Neural progenitor cell (in vitro differentiated cells): ENCODE results near the gene UBQLN1.

Experiments
- EZH2 ChIP-seq: fragments of 200-600 bp; sonication (generic); IDR thresholded peaks from 2 replicates; pipeline ENCODE4 v1.6.1; 2017; ENCODE audit warnings: antibody characterized with exemption, mild to moderate bottlenecking, moderate library complexity
- TF ChIP-seq, protein P1 (sequence below): fragments of 200-600 bp; sonication (generic); IDR thresholded peaks from 2 replicates; pipeline ENCODE4 v1.5.1; 2017; ENCODE audit warnings: antibody characterized with exemption, mild to moderate bottlenecking

- TF ChIP-seq, protein P1, sequence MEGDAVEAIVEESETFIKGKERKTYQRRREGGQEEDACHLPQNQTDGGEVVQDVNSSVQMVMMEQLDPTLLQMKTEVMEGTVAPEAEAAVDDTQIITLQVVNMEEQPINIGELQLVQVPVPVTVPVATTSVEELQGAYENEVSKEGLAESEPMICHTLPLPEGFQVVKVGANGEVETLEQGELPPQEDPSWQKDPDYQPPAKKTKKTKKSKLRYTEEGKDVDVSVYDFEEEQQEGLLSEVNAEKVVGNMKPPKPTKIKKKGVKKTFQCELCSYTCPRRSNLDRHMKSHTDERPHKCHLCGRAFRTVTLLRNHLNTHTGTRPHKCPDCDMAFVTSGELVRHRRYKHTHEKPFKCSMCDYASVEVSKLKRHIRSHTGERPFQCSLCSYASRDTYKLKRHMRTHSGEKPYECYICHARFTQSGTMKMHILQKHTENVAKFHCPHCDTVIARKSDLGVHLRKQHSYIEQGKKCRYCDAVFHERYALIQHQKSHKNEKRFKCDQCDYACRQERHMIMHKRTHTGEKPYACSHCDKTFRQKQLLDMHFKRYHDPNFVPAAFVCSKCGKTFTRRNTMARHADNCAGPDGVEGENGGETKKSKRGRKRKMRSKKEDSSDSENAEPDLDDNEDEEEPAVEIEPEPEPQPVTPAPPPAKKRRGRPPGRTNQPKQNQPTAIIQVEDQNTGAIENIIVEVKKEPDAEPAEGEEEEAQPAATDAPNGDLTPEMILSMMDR: no peak
- TF ChIP-seq EZH2: no peak
Observed at GRCh38 chr9:83701769-83702168, 6.0 kb downstream of the UBQLN1 start.
